ENCODE results near the gene ARID1B.
"Not testable (repeated sequence)": the region's sequence is repeated elsewhere in the genome, so short reads cannot be mapped to it uniquely, and the experiment has no call there.

ARID1B gene

GRCh38 chr6:157145656-157146285, 368.6 kb downstream of the ARID1B start:
- DNase-seq: no peak

DNA sequence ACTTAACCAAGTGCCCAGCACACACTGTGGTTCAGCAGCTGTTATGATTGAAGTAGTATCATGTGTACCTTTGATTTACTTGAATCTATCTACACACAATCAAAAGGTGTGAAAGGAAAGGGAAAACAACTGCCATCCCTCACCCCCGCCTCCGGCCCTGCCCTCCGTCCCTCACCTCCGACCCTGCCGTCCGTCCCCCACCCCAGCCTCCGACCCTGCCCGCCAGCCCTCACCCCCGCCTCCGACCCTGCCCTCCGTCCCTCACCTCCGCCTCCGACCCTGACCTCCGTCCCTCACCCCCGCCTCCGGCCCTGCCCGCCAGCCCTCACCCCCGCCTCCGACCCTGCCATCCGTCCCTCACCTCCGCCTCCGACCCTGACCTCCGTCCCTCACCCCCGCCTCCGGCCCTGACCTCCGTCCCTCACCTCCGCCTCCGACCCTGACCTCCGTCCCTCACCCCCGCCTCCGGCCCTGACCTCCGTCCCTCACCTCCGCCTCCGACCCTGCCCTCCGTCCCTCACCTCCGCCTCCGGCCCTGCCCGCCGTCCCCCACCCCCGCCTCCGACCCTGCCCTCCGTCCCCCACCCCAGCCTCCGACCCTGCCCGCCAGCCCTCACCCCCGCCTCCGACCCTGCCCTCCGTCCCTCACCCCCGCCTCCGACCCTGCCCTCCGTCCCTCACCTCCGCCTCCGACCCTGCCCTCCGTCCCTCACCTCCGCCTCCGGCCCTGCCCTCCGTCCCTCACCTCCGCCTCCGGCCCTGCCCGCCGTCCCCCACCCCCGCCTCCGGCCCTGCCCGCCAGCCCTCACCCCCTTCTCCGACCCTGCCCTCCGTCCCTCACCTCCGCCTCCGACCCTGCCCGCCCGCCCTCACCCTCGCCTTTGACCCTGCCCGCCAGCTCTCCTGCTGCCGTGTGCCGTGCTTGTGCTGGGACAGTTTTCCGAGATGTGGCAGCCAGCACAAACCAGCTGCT, 370.2 kb downstream of the ARID1B start:
- DNase-seq: not testable (repeated sequence)

- DNase-seq: no peak
Measured at GRCh38 chr6:157148391-157149323, 371.5 kb downstream of the ARID1B start.

DNA sequence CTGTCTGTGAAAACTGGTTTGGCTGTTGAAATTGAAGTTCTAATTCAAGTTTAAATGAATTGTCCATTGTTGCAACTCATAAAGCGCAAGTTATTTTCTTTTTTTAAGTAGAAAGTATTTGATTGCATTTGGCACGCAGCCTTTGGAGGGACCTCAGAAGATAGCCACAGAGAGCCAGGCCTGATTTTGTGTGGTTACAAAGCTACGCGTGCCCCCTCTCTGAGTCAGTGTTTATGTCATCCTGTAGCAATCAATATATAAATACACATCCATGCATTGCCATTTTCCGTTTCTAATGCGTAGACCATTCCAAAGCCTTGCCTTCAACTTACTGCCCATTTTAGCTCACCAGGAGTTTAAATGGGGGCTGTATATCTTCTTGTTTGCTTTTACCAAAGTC, 372.9 kb downstream of the ARID1B start:
- no peak for DNase-seq

DNA sequence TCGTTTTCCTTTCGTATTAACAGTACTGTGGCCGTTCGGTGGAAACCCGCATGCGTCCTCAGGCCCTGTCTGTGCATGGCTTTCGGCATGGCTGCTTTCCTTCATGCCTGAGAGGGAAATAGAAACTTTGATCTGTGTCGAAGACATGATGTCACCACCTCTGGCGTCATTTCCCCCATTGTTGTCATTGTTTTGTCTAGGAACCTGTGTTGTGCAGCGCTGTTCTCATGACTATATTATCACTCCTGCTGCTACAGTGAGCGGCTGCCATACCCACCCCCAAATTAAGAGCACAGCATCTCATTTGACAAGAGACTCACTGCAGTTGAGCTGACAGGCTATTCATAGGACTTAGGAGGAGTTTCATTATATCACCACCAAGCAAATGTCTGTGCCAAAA, 373.9 kb downstream of the ARID1B start:
- no peak for DNase-seq

DNA sequence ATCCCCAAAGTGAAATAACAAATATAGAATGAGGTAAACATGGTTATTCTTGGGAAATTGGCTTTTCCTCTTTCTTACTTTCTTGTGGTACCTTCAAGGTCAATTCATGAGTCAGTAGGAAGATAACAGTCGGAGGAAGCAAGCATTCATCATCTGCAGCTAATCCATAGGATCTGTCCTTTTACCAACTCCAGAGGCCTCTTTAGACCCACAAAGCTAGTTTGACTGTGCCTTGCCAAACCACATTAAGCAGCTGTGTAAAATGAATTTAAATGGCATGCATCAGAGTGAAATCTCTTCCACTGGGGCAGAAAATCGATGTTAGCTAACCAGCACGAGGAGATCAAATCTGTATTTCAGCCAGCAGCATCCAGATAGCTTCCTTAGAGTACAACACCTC, 374.8 kb downstream of the ARID1B start:
- no peak for DNase-seq

DNA sequence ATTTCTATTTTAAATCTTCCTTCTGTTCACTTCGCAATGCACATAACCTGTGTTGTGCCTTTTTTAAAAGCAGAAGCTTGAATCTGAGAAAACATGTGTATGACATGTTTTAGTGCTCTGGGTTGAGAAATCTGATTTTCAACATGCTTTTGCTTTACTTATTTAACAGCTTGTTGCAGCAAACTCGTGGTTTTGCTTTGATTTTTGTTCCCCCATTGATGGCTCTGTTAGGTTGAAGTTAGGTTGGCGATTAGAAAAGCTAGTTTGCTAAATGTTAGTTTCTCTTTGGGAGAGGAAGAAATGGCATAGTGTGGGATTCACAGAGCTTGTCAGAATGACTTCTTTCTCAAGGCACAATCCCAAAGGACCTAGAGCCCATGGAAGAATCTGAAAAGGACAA, 375.4 kb downstream of the ARID1B start:
- no peak for DNase-seq

GRCh38 chr6:157155804-157156203, 378.6 kb downstream of the ARID1B start:
- no peak for DNase-seq

DNA sequence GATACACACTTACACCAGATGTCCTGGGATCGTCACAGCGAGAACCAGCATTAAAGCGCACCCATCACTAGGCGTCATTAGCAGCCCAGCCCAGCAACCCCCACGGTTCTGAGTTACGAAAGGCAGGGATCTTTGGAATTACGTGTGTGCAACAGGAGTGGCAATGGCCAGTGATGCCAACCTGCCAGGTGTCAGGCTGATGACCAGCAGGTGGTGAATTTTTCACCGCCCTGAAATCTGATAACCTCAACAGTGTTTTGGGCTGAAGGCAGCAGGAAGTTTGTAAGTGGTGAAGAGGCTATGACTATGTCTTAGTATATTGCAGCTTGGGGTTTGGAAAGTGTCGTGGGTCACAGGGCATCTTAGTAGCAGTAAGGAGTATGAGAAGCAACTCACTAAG, 380.1 kb downstream of the ARID1B start:
- DNase-seq: no peak

DNA sequence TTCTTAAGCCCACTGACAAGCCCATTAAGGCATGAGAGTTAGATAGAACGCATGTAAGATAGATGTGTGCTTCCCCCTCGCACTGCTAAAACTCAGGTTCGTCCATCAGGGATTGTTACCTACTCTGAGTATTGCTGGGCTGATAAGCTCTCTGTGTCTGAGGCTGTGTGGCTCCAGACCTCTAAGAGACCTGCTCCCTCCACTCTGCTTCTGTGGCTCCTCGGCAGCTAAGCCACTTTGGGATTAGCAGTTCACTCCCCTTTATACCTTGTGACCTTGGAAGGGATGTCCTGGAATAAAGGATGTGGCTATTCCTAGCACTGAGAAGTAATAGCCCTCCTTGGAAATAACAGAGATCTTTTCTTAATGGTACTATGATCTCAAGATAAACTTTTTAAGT, 381.3 kb downstream of the ARID1B start:
- DNase-seq: no peak

GRCh38 chr6:157158897-157159296, 381.7 kb downstream of the ARID1B start:
- no peak for DNase-seq

GRCh38 chr6:157159348-157159747, 382.2 kb downstream of the ARID1B start:
- no peak for DNase-seq

DNA sequence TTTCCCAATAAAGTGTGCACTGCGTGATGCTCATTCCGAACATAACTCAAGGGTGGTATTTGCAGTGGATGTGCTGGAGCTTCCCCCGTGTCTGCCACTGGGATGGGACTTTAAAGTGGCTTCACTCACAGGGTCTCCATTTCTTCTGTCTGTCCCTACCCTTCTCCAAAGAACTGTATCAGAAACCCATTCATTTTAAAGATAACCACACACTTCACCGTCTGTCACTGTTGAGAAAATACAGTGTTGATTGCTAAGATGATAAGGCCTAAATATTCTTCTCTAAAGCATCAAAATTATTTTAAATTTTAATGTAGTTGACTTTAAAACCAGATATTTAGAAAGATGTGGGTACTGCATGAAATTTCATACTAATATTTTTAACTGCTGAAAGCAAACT, 384.7 kb downstream of the ARID1B start:
- no peak for DNase-seq

DNA sequence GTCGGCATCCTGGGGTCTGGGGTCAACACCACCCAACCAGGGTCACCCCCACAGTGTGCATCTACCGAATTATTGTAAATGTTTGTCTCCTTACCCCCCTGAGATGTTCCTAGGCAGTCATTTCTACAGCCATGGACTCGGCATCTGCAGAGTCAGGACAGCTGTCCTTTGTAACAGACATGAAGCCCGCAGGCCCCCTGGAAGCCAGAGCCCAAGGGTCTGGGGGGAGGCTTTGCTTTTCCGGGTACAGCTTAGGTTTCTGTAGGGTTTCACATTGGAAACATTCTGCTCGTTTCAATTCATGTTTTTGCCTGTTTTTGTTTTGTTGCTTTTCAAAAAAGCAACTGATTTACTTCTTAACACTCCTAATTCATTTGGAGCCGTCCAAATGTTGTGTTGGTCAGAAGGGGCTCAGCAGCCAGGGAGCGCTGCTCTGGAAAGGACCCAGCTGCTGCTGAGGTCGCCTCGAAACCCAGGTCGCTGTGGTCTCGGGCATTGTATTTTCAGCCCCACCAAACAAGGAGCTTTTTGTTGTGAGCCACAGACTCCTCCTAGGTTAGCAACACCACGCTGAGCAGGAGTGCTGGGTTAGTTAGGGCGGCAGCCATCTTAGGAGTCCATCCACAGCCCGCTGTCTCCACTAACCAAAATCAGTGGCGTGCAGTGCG, 385.7 kb downstream of the ARID1B start:
- no peak for DNase-seq

DNA sequence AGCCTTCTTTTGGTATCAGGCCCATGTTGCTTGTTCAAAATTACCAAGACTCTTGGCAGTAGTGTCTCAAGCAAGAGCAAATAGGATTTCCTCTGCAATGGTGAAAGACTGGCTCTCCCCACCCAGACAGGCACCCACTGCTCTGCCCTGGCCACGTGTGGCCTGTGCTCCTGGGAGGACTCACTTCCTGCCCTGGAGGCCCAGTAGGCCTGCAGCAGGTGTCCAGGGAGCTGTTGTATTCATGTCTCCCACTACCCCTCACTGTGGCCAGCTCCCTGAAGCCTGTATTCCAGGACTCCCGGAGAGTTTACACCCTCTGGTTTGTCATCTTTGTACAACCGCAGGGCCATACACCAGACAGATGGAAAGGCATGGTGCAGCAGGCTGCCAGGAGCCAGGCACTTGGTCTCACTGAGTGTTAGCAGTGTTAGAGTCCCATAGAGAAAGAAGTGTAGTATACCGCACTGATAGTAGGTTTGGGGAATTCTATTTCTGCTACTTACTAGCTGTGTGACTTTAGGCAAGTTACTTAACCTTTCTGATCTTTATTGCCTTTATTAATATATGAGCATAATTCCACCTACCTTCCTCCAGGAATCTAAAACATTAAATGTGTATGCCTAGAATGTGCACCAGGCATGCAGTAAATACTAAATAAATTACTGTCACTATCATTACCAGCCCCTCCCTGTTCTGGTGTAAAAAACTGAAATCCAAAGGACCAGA, 386.4 kb downstream of the ARID1B start:
- DNase-seq: no peak

- no peak for DNase-seq
Measured at GRCh38 chr6:157164972-157165371, 387.8 kb downstream of the ARID1B start.

GRCh38 chr6:157166784-157167183, 389.6 kb downstream of the ARID1B start:
- DNase-seq: no peak

- no peak for DNase-seq
Measured at GRCh38 chr6:157167837-157168236, 390.7 kb downstream of the ARID1B start.

DNA sequence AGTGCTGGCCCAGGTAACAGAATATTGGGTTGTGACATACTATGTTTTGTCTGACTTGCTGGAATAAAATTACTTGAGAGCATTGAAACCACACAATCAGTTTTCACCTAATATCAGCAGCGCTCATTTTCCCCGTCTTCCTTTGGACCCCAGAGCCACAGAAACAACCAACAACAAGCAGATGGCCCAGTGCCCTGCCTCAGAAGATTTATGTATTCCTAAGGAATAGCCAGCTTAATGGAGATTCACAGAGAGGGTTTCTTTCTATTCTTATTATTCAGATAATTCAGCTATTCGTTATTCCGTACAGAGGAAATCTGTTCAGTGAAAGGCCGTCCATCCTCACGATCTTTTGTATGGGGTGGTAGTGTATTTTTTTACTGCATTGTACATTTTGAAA, 391.3 kb downstream of the ARID1B start:
- DNase-seq: no peak

DNA sequence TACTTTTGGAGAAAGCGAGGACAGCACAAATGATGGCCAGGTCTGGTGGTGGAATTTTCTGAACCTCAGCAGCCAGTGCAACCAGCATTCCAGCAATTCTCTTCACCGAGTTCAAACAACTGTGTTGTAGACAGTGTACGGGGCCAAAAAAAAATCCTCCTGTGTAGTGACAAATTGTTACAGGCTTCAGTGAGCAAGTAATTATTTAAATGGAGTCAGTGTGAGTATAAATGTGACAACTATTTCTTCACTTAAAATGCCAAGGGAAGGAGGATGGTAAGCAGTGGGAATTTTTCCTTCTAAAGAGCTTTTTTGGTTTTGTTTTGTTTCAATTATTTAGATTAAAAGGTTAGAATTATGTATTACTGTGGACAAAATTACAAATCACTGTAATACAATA, 392.0 kb downstream of the ARID1B start:
- no peak for DNase-seq

DNA sequence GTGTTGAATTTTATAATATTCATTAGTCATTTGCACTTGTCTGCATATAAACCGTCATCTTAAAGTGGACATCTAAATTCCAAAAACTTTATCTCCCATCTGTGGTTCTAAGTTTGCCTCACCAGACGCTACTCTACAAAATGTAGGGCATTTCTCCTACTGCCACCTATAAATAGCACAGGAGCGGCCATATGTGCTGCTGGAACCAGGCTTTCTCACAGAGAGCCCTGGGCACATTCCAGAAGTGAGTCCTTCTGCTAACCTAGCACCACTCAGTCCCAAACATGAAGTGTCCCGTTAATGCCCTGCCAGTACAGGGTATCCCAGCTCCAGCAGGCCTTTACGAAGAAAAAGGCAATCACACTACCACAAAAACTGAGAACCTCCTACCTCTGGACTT, 392.5 kb downstream of the ARID1B start:
- no peak for DNase-seq

DNA sequence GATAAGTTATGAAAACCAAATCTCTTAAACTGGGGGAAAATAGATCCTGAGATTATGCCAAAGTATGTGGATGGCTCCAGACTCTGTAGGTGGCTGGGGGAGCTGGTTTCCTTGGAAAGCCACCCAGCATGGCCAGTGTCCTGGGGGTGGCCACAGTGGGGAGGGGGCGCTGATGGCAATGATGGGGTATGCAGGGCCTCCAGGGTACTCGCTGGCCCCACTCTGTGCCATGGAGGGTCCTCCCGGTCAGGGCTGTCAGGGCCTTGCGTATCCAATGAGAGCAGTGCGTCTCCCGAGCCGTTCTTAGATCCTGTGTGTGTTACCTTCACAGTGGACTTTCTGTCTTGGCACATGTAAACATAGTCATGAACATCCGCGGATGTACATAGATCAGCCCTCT, 393.4 kb downstream of the ARID1B start:
- no peak for DNase-seq

Measured in CD4-positive, alpha-beta T cell treated with Interleukin-15 for 1 hour (primary cell).